Measurements from ENCODE around the gene STX2. TPM values are rescaled to one million over a fixed set of nuclear protein-coding genes. Genes with fewer than 3 reads are reported as not detected.
A peak's percentile ranks its signal among the peaks of the same experiment; 100 is the strongest.

STX2 gene
- polyA plus RNA-seq, 1 donor (not counting 4 experiments of a cell fraction or from before 2014, with no cell fraction given): 24.1 TPM

- Histone ChIP-seq H3K9me1 (ENCODE audit: control insufficient read depth, extremely low read depth, insufficient read depth, low read length) (no peaks in the 10 kb centered on the region), H4K20me1 (ENCODE audit: control insufficient read depth, extremely low read depth, insufficient read depth, low read length) (no peaks in the 10 kb centered on the region), H3K4me1 (ENCODE audit: control insufficient read depth, extremely low read depth, insufficient read depth, low read length) (no peaks in the 10 kb centered on the region), H3K27me3 (ENCODE audit: control insufficient read depth, extremely low read depth, insufficient read depth, low read length) (no peaks in the 10 kb centered on the region), H3K9ac (ENCODE audit: control insufficient read depth, extremely low read depth, insufficient read depth, low read length) (no peak overlapping the region), H2AFZ (ENCODE audit: control insufficient read depth, low read length) (no peak overlapping the region), H3K27ac (ENCODE audit: control insufficient read depth, insufficient read depth, low read length) (no peak overlapping the region), H3K4me2 (ENCODE audit: control insufficient read depth, extremely low read depth, insufficient read depth, low read depth, low read length) (no peak overlapping the region), H3K79me2 (ENCODE audit: control insufficient read depth, insufficient read depth, low read length) (no peaks in the 10 kb centered on the region), H3K4me3 (ENCODE audit: control insufficient read depth in 2 of 3, extremely low read depth in 1 of 3, insufficient read depth in 2 of 3, low read depth in 1 of 3, low read length in 3 of 3) (no peak overlapping the region), H3K9me3 (ENCODE audit: control insufficient read depth, low read depth, low read length) (peaks cover 3% of the 10 kb centered on the region), H3K36me3 (ENCODE audit: control insufficient read depth in 2 of 2, extremely low read depth in 1 of 2, insufficient read depth in 2 of 2, low read length in 2 of 2) (no peaks in the 10 kb centered on the region)
- dilution Hi-C loops (cut with MboI; ENCODE audit: extremely low pct_ligation_motif_present, low sequenced_read_pairs): no loop called here
- no peak for FAIRE-seq
- no peak for DNase-seq (ENCODE audit: low read depth, low spot score)
- TF ChIP-seq CTCF (optimal IDR thresholded peaks at IDR 0.05 in 1 of 3, IDR thresholded peaks at IDR 0.05 in 1 of 3, conservative IDR thresholded peaks at IDR 0.05 in 1 of 3; ENCODE audit: extremely low read depth in 1 of 3, insufficient read depth in 2 of 3, low read length in 3 of 3) (no peak), EZH2 (IDR thresholded peaks at IDR 0.05; ENCODE audit: low read length) (no peak)
Measured at GRCh38 chr12:130856088-130856487, 17.0 kb upstream of the STX2 start.

GRCh38 chr12:130850418-130851021 is 11.5 kb upstream of the STX2 start:
- Histone ChIP-seq H3K9me1 (ENCODE audit: control insufficient read depth, extremely low read depth, insufficient read depth, low read length) (no peaks in the 10 kb centered on the region), H4K20me1 (ENCODE audit: control insufficient read depth, extremely low read depth, insufficient read depth, low read length) (no peaks in the 10 kb centered on the region), H3K79me2 (ENCODE audit: control insufficient read depth, insufficient read depth, low read length) (no peaks in the 10 kb centered on the region), H3K9ac (ENCODE audit: control insufficient read depth, extremely low read depth, insufficient read depth, low read length) (no peak overlapping the region), H3K27me3 (ENCODE audit: control insufficient read depth, extremely low read depth, insufficient read depth, low read length) (no peaks in the 10 kb centered on the region), H3K36me3 (ENCODE audit: control insufficient read depth in 2 of 2, extremely low read depth in 1 of 2, insufficient read depth in 2 of 2, low read length in 2 of 2) (no peaks in the 10 kb centered on the region), H3K9me3 (ENCODE audit: control insufficient read depth, low read depth, low read length) (no peaks in the 10 kb centered on the region), H3K4me2 (ENCODE audit: control insufficient read depth, extremely low read depth, insufficient read depth, low read depth, low read length) (no peak overlapping the region), H3K4me1 (ENCODE audit: control insufficient read depth, extremely low read depth, insufficient read depth, low read length) (peaks cover 6% of the 10 kb centered on the region), H3K4me3 (ENCODE audit: control insufficient read depth in 2 of 3, extremely low read depth in 1 of 3, insufficient read depth in 2 of 3, low read depth in 1 of 3, low read length in 3 of 3) (no peak overlapping the region), H2AFZ (ENCODE audit: control insufficient read depth, low read length) (peak overlapping the region; percentile 6), H3K27ac (ENCODE audit: control insufficient read depth, insufficient read depth, low read length) (no peak overlapping the region)
- FAIRE-seq (no peak), DNase-seq (ENCODE audit: low read depth, low spot score) (no peak)
- TF ChIP-seq CTCF (optimal IDR thresholded peaks at IDR 0.05 in 1 of 3, IDR thresholded peaks at IDR 0.05 in 1 of 3, conservative IDR thresholded peaks at IDR 0.05 in 1 of 3; ENCODE audit: extremely low read depth in 1 of 3, insufficient read depth in 2 of 3, low read length in 3 of 3): no peak
- no peak for TF ChIP-seq EZH2 (IDR thresholded peaks at IDR 0.05; ENCODE audit: low read length)
- dilution Hi-C loops (cut with MboI; ENCODE audit: extremely low pct_ligation_motif_present, low sequenced_read_pairs): no loop called here
